HCT116 (cell line): ENCODE measurements around the gene DDOST.

Experiments used
- CEBPB ChIP-seq: IDR thresholded peaks from 2 replicates; pipeline ENCODE4 v1.6.1; 2012; ENCODE audit warnings: low read depth
- EGR1 ChIP-seq: IDR thresholded peaks from 2 replicates; pipeline ENCODE4 v1.6.1; 2012; ENCODE audit warnings: low read depth
- EZH2 ChIP-seq: fragments of 200-600 bp; sonication (generic); IDR thresholded peaks from 2 replicates; pipeline ENCODE4 v1.6.1; 2017; ENCODE audit warnings: antibody characterized with exemption, mixed run types
- EZH2phosphoT487 ChIP-seq: fragments of 200-600 bp; IDR thresholded peaks from 2 replicates; pipeline ENCODE4 v1.6.1; 2018; ENCODE audit warnings: antibody characterized with exemption, borderline replicate concordance
- MAX ChIP-seq: IDR thresholded peaks from 2 replicates; pipeline ENCODE4 v1.6.1; 2012
- POLR2A ChIP-seq: IDR thresholded peaks from 2 replicates; pipeline ENCODE4 v1.7.0; 2011; ENCODE audit warnings: borderline replicate concordance; ENCODE audit not compliant: insufficient read depth, insufficient read length; ENCODE audit errors: extremely low read depth
- POLR2AphosphoS5 ChIP-seq: IDR thresholded peaks from 2 replicates; pipeline ENCODE4 v1.6.1; 2011; ENCODE audit warnings: mild to moderate bottlenecking, low read depth, low read length, moderate library complexity
- RAD21 ChIP-seq: IDR thresholded peaks from 2 replicates; pipeline ENCODE4 v1.6.1; 2012; ENCODE audit warnings: low read depth, mild to moderate bottlenecking
- SIN3A ChIP-seq: IDR thresholded peaks from 2 replicates; pipeline ENCODE4 v1.6.1; 2012; ENCODE audit warnings: low read depth
- SRF ChIP-seq: IDR thresholded peaks from 2 replicates; pipeline ENCODE4 v1.6.1; 2012; ENCODE audit warnings: low read depth
- YY1 ChIP-seq: IDR thresholded peaks from 2 replicates; pipeline ENCODE4 v1.6.1; 2011; ENCODE audit warnings: low read length, low read depth, moderate library complexity, mild to moderate bottlenecking; ENCODE audit not compliant: insufficient replicate concordance; ENCODE audit errors: extremely low read depth
- TF ChIP-seq, protein P1 (sequence below), 3 experiments: fragments of 200-600 bp in 1 of 3; sonication (generic) in 1 of 3; IDR thresholded peaks in 2 of 3; conservative IDR thresholded peaks in 1 of 3; 2 replicates each; pipeline ENCODE4 v1.5.1; 2012 to 2017; ENCODE audit warnings: low read depth in 2 of 3, low read length in 2 of 3, antibody characterized with exemption in 1 of 3, borderline replicate concordance in 1 of 3, control low read depth in 1 of 3, mild to moderate bottlenecking in 1 of 3, mixed read lengths in 1 of 3, mixed run types in 1 of 3, moderate library complexity in 1 of 3; ENCODE audit not compliant: insufficient read depth in 1 of 3

GRCh38 chr1:20685099-20685662 lies 24.0 kb upstream of the DDOST start:
- TF ChIP-seq EZH2, result no peak
- TF ChIP-seq, protein P1, sequence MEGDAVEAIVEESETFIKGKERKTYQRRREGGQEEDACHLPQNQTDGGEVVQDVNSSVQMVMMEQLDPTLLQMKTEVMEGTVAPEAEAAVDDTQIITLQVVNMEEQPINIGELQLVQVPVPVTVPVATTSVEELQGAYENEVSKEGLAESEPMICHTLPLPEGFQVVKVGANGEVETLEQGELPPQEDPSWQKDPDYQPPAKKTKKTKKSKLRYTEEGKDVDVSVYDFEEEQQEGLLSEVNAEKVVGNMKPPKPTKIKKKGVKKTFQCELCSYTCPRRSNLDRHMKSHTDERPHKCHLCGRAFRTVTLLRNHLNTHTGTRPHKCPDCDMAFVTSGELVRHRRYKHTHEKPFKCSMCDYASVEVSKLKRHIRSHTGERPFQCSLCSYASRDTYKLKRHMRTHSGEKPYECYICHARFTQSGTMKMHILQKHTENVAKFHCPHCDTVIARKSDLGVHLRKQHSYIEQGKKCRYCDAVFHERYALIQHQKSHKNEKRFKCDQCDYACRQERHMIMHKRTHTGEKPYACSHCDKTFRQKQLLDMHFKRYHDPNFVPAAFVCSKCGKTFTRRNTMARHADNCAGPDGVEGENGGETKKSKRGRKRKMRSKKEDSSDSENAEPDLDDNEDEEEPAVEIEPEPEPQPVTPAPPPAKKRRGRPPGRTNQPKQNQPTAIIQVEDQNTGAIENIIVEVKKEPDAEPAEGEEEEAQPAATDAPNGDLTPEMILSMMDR (IDR thresholded peaks at IDR 0.05 in 2 of 3, conservative IDR thresholded peaks at IDR 0.05 in 1 of 3; ENCODE audit: borderline replicate concordance in 1 of 3, insufficient read depth in 1 of 3, low read depth in 2 of 3, low read length in 2 of 3), result no peak
- TF ChIP-seq SRF, result no peak
- no peak for TF ChIP-seq EZH2phosphoT487
- TF ChIP-seq POLR2A, result no peak
- TF ChIP-seq RAD21, result no peak
- TF ChIP-seq YY1, result no peak
- TF ChIP-seq MAX, result no peak
- no peak for TF ChIP-seq EGR1
- no peak for TF ChIP-seq CEBPB
- no peak for TF ChIP-seq SIN3A
- no peak for TF ChIP-seq POLR2AphosphoS5
